Right atrium auricular region (tissue), 2 donors: ENCODE measurements around the gene PGBD2. TPM values are rescaled to one million over a fixed set of nuclear protein-coding genes. Genes with fewer than 3 reads are reported as not detected.
"Not testable (repeated sequence)": the region's sequence is repeated elsewhere in the genome, so short reads cannot be mapped to it uniquely, and the experiment has no call there.

Experiments
- DNase-seq: peaks from one replicate; pipeline ENCODE4 v3.0.0-alpha.2; 2019; ENCODE audit warnings: low spot score
- H3K27ac ChIP-seq, 2 donors: fragments of 200-600 bp; sonication (generic); 1 replicate in 1 of 2; 2 replicates in 1 of 2; pipeline ENCODE4 v1.5.1; 2016 to 2019
- H3K27me3 ChIP-seq, 2 donors: fragments of 200-600 bp; sonication (generic); one replicate each; pipeline versions ENCODE4 v1.5.1 to v1.6.0; 2017 to 2019
- H3K36me3 ChIP-seq: fragments of 200-600 bp; sonication (generic); one replicate; pipeline ENCODE4 v1.5.1; 2016
- H3K4me1 ChIP-seq, 2 donors: fragments of 200-600 bp; sonication (generic); one replicate each; pipeline versions ENCODE4 v1.5.1 to v1.6.0; 2017 to 2019
- H3K4me3 ChIP-seq, 2 donors: fragments of 200-600 bp; sonication (generic); 1 replicate in 1 of 2; 2 replicates in 1 of 2; pipeline ENCODE4 v1.5.1; 2017 to 2019; ENCODE audit warnings: mild to moderate bottlenecking in 1 of 2, moderate library complexity in 1 of 2
- H3K9me3 ChIP-seq, 2 donors: fragments of 200-600 bp; sonication (generic); one replicate each; pipeline ENCODE4 v1.5.1; 2019
- total RNA-seq, 2 donors: library from RNA; depleted of rRNA; stranded (reverse); fragments of >200 nt; gene quantifications; one replicate each; pipeline ENCODE4 v1.1.0, GENCODE V29; 2016
- TF ChIP-seq, protein P1 (sequence below), 2 donors: fragments of 200-600 bp; sonication (generic); IDR thresholded peaks; one replicate each; pipeline ENCODE4 v1.5.1; 2019; ENCODE audit warnings: antibody characterized with exemption in 2 of 2

The PGBD2 gene
- total RNA-seq, 2 donors from 2014 or later, result 2.4 to 3.1 TPM

DNA sequence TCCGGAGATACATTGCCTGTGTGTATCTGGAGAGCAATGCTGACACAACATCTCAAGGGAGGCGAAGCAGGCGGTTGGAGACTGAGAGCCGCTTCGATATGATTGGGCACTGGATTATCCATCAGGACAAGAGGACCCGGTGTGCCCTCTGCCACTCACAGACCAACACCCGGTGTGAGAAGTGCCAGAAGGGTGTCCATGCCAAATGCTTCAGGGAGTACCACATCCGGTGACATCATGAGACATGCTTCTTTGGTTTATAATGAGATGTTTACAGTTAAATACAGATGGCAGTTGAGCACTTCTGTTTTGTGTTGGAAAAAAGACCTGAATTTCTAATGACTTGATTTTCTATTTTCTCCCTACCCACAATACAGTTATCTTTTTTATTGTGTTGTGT, 12.1 kb downstream of the PGBD2 start:
- no peaks in the 10 kb centered on the region for H3K27me3 ChIP-seq
- no peak overlapping the region for H3K4me3 ChIP-seq
- peaks cover 0 to 23% of the 10 kb centered on the region in 2 donors for H3K4me1 ChIP-seq
- DNase-seq, result no peak
- no peaks in the 10 kb centered on the region for H3K9me3 ChIP-seq
- H3K27ac ChIP-seq, result no peak overlapping the region
- peaks cover 28% of the 10 kb centered on the region for H3K36me3 ChIP-seq
- TF ChIP-seq, protein P1, sequence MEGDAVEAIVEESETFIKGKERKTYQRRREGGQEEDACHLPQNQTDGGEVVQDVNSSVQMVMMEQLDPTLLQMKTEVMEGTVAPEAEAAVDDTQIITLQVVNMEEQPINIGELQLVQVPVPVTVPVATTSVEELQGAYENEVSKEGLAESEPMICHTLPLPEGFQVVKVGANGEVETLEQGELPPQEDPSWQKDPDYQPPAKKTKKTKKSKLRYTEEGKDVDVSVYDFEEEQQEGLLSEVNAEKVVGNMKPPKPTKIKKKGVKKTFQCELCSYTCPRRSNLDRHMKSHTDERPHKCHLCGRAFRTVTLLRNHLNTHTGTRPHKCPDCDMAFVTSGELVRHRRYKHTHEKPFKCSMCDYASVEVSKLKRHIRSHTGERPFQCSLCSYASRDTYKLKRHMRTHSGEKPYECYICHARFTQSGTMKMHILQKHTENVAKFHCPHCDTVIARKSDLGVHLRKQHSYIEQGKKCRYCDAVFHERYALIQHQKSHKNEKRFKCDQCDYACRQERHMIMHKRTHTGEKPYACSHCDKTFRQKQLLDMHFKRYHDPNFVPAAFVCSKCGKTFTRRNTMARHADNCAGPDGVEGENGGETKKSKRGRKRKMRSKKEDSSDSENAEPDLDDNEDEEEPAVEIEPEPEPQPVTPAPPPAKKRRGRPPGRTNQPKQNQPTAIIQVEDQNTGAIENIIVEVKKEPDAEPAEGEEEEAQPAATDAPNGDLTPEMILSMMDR (IDR thresholded peaks at IDR 0.05), result no peak

DNA sequence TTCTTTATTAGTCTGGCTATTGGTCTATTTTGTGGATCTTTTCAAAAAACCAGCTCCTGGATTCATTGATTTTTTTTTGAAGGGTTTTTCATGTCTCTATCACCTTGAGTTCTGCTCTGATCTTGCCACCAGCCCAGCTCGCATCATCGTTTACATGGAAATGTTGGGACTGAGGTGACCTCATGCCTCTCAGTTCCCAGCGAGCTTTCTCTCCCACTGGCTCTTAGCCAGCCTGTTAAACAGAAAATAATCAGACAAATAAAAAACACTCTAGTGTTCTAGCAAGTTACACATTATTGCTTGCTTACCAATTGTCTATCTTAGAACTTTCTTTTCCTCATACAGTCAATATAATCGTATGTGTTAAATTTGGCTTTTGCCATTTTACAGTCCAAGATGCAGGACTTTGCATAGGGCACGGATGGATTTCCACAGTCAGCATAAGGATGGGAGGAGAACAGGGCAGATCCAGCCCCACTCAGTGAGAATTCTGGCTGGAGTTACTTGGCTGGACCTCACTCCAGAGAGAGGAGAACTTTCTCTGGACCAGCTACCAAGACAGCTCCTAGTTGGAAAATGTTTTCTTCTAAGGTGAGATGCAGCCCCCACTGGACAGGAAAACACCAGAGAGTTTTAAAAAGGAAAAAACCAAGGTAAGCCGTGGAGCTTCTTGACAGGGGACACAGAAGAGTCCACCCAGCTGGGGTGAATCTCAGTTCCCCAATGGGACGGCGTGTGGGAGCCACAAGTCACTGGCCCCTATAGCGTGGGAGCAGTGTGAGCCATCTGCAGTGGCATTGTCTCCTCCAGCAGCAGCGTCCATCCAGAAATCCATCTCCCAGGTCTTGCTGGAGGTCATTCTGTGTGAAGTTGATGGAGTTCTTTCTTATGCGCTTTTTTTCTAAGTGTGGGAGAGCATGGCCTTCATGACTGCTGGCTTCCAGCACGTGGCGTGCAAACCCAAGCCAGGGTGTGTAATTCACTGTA, 17.6 kb downstream of the PGBD2 start:
- H3K27ac ChIP-seq, result no peak overlapping the region
- no peaks in the 10 kb centered on the region for H3K36me3 ChIP-seq
- H3K4me1 ChIP-seq, result peaks cover 0 to 5% of the 10 kb centered on the region in 2 donors
- TF ChIP-seq, protein P1 (IDR thresholded peaks at IDR 0.05), result no peak
- no peak for DNase-seq
- no peaks in the 10 kb centered on the region for H3K27me3 ChIP-seq
- no peak overlapping the region for H3K4me3 ChIP-seq
- no peaks in the 10 kb centered on the region for H3K9me3 ChIP-seq

DNA sequence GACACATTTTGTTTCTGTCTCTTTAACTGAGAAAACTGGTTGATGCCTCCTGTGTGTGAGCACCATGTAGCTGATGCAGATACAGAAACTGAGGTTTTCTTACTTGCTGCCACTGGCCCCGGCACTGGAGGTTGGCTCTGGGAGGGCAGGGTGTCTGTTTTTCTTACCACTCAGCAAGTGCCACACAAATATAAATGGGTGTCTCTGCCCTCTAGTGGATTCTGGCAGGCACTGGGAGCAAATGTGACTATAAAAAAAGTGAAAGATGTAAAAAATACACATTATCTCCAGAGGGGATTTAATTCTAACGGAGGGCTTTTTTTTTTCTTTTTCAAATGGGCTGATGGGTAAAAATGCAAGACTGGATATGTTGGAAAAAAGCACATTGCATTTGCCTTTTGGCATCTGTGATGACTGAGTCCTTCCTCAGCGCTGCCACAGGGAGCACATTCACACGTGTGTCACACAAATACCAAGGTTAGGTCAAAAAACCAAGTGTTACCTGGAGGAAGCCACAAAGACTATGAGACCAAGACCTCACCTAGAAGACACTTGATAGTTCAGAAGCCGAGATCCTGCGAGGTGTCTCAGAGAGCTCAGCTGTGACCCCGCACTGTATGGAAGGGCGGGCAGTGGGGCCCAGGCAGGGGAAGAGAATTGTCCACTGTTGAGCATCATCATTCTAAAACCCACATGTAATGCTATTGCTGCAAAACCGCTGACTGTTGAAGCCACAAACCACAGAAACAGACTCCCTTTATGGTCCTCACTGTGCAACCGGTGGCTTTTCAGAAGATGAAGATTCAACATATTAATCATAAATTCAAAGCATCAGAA, 18.9 kb downstream of the PGBD2 start:
- no peaks in the 10 kb centered on the region for H3K36me3 ChIP-seq
- H3K9me3 ChIP-seq, result no peaks in the 10 kb centered on the region
- no peaks in the 10 kb centered on the region for H3K27me3 ChIP-seq
- H3K4me3 ChIP-seq, result no peak overlapping the region
- no peak overlapping the region for H3K27ac ChIP-seq
- DNase-seq, result no peak
- TF ChIP-seq, protein P1 (IDR thresholded peaks at IDR 0.05), result peak; percentile 47 to 77
- peaks cover 0 to 5% of the 10 kb centered on the region in 2 donors for H3K4me1 ChIP-seq

DNA sequence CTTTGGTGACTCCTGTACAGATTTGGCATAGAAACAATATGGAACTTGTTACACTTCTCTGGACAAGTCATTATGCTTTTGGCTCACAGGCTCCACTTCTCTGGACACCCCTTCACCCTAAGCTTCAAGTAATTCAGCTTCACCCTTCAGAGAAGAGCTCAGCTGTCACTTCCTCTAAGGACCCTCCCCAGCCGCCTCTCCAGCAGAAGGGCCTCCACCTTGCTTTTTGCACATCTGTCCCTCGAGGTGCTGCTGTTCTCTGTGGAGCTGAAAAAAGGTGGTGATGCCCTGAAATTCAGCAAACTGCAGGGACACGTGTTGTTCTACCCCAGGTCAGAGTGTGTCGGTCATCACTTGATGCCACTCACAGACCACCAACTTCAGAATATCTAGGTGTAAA, 19.8 kb downstream of the PGBD2 start:
- not testable (repeated sequence) for DNase-seq, H3K9me3 ChIP-seq

DNA sequence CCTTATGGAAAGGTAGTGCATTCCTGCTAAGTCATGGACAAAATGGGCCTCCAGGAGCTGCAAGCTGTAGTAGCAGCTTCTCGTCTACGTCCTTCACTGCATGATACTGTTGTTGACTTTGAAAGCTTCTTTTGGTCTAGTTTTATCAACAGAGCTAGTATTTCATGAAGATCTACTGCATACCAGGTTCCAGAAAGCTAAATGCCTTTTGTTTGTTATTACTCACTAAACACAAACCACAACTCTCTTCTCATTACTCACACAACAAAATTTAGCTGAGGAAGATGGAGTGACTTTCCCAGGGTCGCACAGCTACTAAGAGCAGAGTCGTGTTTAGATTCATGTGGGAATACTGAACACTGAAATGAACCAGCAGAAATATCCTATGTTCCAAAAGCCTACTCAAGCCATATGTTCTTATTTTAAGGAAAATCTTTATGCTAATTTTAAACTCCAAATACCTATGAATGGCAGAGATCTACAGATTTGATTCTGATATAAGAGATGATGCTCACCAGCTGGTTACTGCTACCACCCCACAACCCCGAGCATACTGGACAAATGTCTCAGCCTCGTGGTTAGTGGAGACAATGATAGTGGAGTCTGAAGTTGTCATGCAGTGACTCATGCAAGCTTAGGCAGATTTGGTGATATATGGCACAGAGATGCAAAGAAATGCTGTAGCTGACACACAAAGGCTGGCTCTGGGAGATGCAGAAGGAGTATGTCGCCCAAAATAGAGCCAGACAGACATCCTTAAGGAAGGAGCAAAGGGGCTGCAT, 20.6 kb downstream of the PGBD2 start:
- no peak for DNase-seq
- Histone ChIP-seq H3K4me3 (no peak overlapping the region), H3K27me3 (no peaks in the 10 kb centered on the region), H3K4me1 (peaks cover 0 to 5% of the 10 kb centered on the region in 2 donors), H3K27ac (no peak overlapping the region), H3K9me3 (no peaks in the 10 kb centered on the region), H3K36me3 (no peaks in the 10 kb centered on the region)
- TF ChIP-seq, protein P1 (IDR thresholded peaks at IDR 0.05), result no peak

More for the DNA sequence above, 19.8 kb downstream of the PGBD2 start:
- not testable (repeated sequence) for H3K27me3 ChIP-seq, H3K4me1 ChIP-seq, H3K27ac ChIP-seq, H3K36me3 ChIP-seq, H3K4me3 ChIP-seq

DNA sequence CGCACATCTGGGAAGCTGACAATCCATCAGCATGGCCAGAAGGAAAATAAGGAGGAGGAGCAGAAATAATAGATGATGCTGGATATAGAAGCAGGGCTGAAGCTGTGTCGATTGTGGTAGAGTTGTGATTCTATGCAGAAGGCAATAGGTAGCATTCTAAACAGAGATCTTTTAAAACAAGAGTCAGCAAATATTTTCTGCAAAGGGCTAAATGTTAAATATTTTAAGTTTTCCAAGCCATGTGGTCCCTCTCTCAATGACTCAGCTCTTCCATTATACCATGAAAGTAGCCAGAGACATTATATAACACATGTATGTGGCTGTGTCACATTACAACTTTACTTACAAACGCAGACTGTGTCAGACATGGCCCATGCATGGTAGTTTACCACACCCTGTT, 21.2 kb downstream of the PGBD2 start:
- H3K27me3 ChIP-seq, H3K36me3 ChIP-seq, H3K27ac ChIP-seq, H3K4me1 ChIP-seq, DNase-seq, H3K4me3 ChIP-seq, H3K9me3 ChIP-seq: not testable (repeated sequence)

DNA sequence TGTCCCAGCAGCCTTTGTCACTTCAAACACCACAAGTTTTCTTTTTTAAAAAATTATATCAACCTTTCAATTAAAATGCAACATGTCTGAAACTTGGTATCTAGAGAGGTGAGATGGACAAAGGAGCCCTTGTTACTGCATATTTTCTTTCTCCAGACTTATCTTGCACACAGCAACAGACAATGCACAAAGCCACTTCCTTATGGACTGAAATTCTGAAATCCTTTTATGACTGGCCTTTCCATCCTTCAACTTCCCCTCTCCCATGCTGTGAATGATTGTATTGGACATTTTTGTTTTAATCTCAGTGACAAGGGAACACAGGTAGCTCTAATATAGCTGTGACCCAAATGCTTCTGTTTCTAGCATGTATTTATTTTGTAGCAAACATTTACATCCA, 22.1 kb downstream of the PGBD2 start:
- not testable (repeated sequence) for H3K36me3 ChIP-seq, H3K27me3 ChIP-seq, H3K4me1 ChIP-seq, H3K9me3 ChIP-seq, DNase-seq, H3K27ac ChIP-seq, H3K4me3 ChIP-seq

DNA sequence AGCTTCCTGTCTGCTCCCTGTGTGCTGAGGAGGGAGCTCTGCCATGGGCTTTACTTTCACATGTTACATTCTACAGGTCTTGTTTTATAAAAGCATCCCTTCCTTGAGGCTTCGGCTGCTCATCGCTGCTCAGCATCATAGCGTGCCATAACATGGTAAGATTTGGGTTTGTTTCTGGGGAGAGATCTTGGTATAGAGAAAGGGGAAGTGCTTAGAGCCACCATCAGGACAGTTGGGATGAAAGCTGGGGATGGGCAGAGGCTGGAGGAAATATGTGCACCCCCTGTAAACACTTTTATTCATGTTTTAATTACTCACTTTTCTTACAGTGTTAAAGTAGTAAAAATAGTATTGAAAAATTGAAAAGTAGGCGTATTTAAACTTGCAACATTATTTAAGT, 24.0 kb downstream of the PGBD2 start:
- not testable (repeated sequence) for H3K9me3 ChIP-seq, DNase-seq, H3K27me3 ChIP-seq, H3K4me1 ChIP-seq, H3K36me3 ChIP-seq, H3K4me3 ChIP-seq, H3K27ac ChIP-seq

DNA sequence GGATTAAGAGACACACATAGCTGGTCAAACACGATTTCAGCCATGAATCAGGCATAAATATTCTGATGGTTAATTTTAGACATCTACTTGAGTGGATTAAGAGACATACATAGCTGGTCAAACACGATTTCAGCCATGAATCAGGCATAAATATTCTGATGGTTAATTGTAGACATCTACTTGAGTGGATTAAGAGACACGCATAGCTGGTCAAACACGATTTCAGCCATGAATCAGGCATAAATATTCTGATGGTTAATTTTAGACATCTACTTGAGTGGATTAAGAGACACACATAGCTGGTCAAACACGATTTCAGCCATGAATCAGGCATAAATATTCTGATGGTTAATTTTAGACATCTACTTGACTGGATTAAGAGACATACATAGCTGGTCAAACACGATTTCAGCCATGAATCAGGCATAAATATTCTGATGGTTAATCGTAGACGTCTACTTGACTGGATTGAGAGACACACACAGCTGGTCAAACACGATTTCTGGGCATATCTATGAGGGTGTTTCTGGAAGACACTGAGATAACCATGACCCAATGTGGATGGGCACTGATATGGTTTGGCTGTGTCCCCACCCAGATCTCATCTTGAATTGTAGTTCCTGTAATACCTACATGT, 32.3 kb downstream of the PGBD2 start:
- DNase-seq, result not testable (repeated sequence)

More for the DNA sequence above, 32.3 kb downstream of the PGBD2 start:
- H3K27me3 ChIP-seq, H3K36me3 ChIP-seq, H3K4me3 ChIP-seq, H3K9me3 ChIP-seq, H3K27ac ChIP-seq, H3K4me1 ChIP-seq: not testable (repeated sequence)
